ENCODE measurements around the gene ERH.

DNA sequence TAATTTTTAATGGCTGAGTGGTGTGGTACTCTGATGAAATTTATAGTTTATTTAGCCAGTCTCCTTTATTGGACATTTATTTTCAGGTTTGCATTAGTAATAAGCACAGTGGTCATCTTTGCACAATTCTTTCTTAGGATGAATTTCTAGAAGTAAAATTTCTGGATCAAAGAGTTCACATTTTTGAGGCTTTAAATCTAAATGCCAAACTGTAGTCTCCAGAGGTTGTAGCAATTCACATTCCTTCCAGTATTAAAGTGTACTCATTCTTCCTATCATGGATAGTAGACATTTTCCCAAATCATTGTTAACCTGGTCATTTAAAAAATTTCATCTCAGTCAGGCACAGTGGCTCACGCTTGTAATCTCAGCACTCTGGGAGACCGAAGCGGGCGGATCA is 25.2 kb upstream of the ERH start:
- TF ChIP-seq, protein P1, sequence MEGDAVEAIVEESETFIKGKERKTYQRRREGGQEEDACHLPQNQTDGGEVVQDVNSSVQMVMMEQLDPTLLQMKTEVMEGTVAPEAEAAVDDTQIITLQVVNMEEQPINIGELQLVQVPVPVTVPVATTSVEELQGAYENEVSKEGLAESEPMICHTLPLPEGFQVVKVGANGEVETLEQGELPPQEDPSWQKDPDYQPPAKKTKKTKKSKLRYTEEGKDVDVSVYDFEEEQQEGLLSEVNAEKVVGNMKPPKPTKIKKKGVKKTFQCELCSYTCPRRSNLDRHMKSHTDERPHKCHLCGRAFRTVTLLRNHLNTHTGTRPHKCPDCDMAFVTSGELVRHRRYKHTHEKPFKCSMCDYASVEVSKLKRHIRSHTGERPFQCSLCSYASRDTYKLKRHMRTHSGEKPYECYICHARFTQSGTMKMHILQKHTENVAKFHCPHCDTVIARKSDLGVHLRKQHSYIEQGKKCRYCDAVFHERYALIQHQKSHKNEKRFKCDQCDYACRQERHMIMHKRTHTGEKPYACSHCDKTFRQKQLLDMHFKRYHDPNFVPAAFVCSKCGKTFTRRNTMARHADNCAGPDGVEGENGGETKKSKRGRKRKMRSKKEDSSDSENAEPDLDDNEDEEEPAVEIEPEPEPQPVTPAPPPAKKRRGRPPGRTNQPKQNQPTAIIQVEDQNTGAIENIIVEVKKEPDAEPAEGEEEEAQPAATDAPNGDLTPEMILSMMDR (conservative IDR thresholded peaks at IDR 0.05 in 1 of 2, IDR thresholded peaks at IDR 0.05 in 1 of 2; ENCODE audit: extremely low read depth in 1 of 2, insufficient read depth in 1 of 2, low read depth in 1 of 2, low read length in 2 of 2) = no peak
- no peak for TF ChIP-seq EZH2 (IDR thresholded peaks at IDR 0.05; ENCODE audit: borderline replicate concordance, low read length)
